ENCODE measurements around the gene HACE1.
"Not testable (repeated sequence)": the region's sequence is repeated elsewhere in the genome, so short reads cannot be mapped to it uniquely, and the experiment has no call there.

HACE1 gene

GRCh38 chr6:104859225-104860146, at the start of gene HACE1:
Gene HACE1, minus strand, starts transcription at chr6:104859919. Its CDS starts 277 bp downstream, at chr6:104859642.
- peak; percentile 88 for DNase-seq (ENCODE audit: low read depth)
- TF ChIP-seq, protein P1, sequence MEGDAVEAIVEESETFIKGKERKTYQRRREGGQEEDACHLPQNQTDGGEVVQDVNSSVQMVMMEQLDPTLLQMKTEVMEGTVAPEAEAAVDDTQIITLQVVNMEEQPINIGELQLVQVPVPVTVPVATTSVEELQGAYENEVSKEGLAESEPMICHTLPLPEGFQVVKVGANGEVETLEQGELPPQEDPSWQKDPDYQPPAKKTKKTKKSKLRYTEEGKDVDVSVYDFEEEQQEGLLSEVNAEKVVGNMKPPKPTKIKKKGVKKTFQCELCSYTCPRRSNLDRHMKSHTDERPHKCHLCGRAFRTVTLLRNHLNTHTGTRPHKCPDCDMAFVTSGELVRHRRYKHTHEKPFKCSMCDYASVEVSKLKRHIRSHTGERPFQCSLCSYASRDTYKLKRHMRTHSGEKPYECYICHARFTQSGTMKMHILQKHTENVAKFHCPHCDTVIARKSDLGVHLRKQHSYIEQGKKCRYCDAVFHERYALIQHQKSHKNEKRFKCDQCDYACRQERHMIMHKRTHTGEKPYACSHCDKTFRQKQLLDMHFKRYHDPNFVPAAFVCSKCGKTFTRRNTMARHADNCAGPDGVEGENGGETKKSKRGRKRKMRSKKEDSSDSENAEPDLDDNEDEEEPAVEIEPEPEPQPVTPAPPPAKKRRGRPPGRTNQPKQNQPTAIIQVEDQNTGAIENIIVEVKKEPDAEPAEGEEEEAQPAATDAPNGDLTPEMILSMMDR (conservative IDR thresholded peaks at IDR 0.05; ENCODE audit: control insufficient read depth, insufficient read depth, low read depth, low read length) = no peak
- H3K4me3 ChIP-seq (ENCODE audit: control insufficient read depth, low read depth, low read length) = peak within 1 kb of the TSS; percentile 79

- TF ChIP-seq, protein P1 (conservative IDR thresholded peaks at IDR 0.05; ENCODE audit: control insufficient read depth, insufficient read depth, low read depth, low read length) = no peak
- no peak overlapping the region for H3K4me3 ChIP-seq (ENCODE audit: control insufficient read depth, low read depth, low read length)
- DNase-seq (ENCODE audit: low read depth) = no peak
These were observed 49.3 kb upstream of the HACE1 start for GRCh38 chr6:104908888-104909525.

DNA sequence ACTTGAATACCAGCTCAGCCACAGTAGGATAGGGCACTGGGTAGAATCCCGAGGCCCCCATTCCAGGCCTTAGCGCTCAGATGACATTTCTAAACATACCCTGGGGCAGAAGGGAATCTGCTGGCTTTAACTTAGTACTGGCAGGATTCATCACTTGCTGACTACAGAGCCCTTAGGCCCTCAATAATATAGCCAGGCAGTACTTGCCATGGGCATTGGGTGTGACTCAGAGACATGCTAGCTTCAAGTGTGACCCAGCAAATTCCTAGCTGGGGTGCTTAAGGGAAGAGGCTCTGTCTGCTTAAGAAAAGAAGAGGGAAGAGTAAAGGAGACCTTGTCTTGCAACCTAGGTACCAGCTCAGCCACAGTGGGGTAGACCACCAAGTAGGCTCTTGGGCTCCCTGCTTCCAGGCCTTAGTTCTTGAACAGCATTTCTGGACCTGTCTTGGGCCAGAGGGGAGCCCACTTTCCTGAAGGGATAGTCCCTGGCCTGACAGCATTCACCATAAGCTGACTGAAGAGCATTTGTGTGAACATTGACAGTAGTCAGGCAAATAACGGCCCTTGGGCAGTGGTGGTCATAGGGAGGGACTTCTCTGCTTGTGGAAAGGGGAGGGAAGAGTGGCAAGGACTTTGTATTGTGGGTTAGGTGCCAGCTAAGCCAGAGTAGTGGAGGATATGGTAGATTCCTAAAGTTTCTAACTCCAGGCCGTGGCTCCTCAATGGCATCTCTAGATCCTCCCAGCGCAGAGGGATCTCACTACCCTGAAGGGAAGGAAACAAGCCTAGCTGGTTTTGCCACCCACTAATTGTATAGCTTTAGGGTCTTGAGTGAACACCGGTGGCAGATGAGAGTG, 48.5 kb upstream of the HACE1 start:
- TF ChIP-seq, protein P1 (conservative IDR thresholded peaks at IDR 0.05; ENCODE audit: control insufficient read depth, insufficient read depth, low read depth, low read length) = no peak
- DNase-seq (ENCODE audit: low read depth) = no peak
- no peak overlapping the region for H3K4me3 ChIP-seq (ENCODE audit: control insufficient read depth, low read depth, low read length)

DNA sequence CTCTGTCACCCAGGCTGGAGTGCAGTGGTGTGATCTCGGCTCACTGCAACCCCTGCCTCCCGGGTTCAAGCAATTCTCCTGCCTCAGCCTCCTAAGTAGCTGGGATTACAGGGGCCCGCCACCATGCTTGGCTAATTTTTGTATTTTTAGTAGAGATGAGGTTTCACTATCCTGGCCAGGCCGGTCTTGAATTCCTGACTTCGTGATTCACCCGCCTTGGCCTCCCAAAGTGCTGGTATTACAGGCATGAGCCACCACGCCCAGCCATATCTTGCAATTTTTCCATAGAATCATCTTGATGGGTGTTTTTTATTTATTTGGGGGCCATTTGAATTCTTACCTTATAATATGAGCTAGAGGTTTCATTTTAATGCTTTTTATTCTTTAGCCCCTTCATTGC, 39.2 kb upstream of the HACE1 start:
- not testable (repeated sequence) for DNase-seq (ENCODE audit: low read depth); H3K4me3 ChIP-seq (ENCODE audit: control insufficient read depth, low read depth, low read length)

GRCh38 chr6:104896914-104897313, 37.2 kb upstream of the HACE1 start:
- H3K4me3 ChIP-seq (ENCODE audit: control insufficient read depth, low read depth, low read length) = no peak overlapping the region
- TF ChIP-seq, protein P1 (conservative IDR thresholded peaks at IDR 0.05; ENCODE audit: control insufficient read depth, insufficient read depth, low read depth, low read length) = peak; percentile 31
- peak; percentile 5 for DNase-seq (ENCODE audit: low read depth)

DNA sequence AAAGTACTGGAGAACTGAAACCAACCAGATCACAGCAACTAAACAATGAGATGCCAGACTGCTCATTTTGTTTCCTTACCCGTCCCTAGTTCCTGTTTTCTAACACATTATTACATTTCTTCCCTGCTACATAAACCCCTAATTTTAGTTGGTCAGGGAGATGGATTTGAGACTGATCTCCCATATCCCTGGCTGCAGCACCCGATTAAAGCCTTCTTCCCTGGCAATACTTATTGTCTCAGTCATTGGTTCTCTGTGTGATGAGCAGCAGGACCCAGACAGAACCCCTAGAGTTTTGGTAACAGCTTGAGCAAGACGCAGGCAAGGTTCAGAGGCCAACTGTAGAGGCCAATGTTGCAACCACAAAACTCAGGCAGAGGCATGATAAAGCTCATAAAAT, 28.3 kb upstream of the HACE1 start:
- no peak overlapping the region for H3K4me3 ChIP-seq (ENCODE audit: control insufficient read depth, low read depth, low read length)
- DNase-seq (ENCODE audit: low read depth) = no peak
- TF ChIP-seq, protein P1 (conservative IDR thresholded peaks at IDR 0.05; ENCODE audit: control insufficient read depth, insufficient read depth, low read depth, low read length) = no peak

All from fibroblast of mammary gland (primary cell).